Gastroesophageal sphincter (tissue), 4 donors: ENCODE results near the gene TOMM6. TPM values are rescaled to one million over a fixed set of nuclear protein-coding genes. Genes with fewer than 3 reads are reported as not detected.

Source experiments
- ATAC-seq: fragments of 150-250 bp; one replicate; pipeline ENCODE4 v1.9.1; 2016; ENCODE audit warnings: mild to moderate bottlenecking, moderate library complexity
- H3K27ac ChIP-seq, 4 donors: fragments of 200-600 bp; sonication (generic) in 3 of 4; 1 replicate in 3 of 4; 2 replicates in 1 of 4; pipeline ENCODE4 v1.5.1; 2016 to 2019
- H3K27me3 ChIP-seq: fragments of 200-600 bp; sonication (generic); one replicate; pipeline ENCODE4 v1.5.1; 2019
- H3K36me3 ChIP-seq, 2 donors: fragments of 200-600 bp; sonication (generic); one replicate each; pipeline ENCODE4 v1.5.1; 2019; ENCODE audit warnings: control low read depth in 1 of 2
- H3K4me1 ChIP-seq, 3 donors: fragments of 200-600 bp; sonication (generic); 1 replicate in 2 of 3; 2 replicates in 1 of 3; pipeline ENCODE4 v1.5.1; 2016 to 2019; ENCODE audit warnings: control low read depth in 2 of 3
- H3K4me3 ChIP-seq, 2 donors: fragments of 200-600 bp; sonication (generic); one replicate each; pipeline ENCODE4 v1.5.1; 2019; ENCODE audit warnings: mild to moderate bottlenecking in 1 of 2, moderate library complexity in 1 of 2
- H3K9me3 ChIP-seq, 3 donors: fragments of 200-600 bp; sonication (generic); one replicate each; pipeline ENCODE4 v1.5.1; 2017 to 2019; ENCODE audit warnings: control low read depth in 2 of 3
- CTCF ChIP-seq, 4 experiments: fragments of 200-600 bp in 2 of 4; fragments of 450-650 bp in 2 of 4; sonication (generic) in 1 of 4; IDR thresholded peaks; one replicate each; pipeline ENCODE4 v1.5.1; 2017 to 2019; ENCODE audit warnings: antibody characterized with exemption in 4 of 4, mild to moderate bottlenecking in 2 of 4, moderate library complexity in 2 of 4
- EP300 ChIP-seq: sonication (generic); formaldehyde crosslinking; IDR thresholded peaks from one replicate; pipeline ENCODE4 v1.6.1; 2017; ENCODE audit warnings: antibody characterized with exemption, mild to moderate bottlenecking
- POLR2A ChIP-seq, 2 donors: fragments of 450-650 bp; IDR thresholded peaks; one replicate each; pipeline ENCODE4 v1.6.1; 2017; ENCODE audit warnings: antibody characterized with exemption in 2 of 2, mild to moderate bottlenecking in 2 of 2, moderate library complexity in 1 of 2
- POLR2AphosphoS5 ChIP-seq: sonication (generic); formaldehyde crosslinking; IDR thresholded peaks from one replicate; pipeline ENCODE4 v1.6.1; 2017; ENCODE audit warnings: antibody characterized with exemption
- WGBS, 2 donors: methylation state at CpG; one replicate each; pipeline ENCODE4 v1.1.5; 2018; ENCODE audit warnings: low coverage in 1 of 2; 5-methylcytosine and 5-hydroxymethylcytosine counted together
- total RNA-seq, 4 donors: library from RNA; depleted of rRNA; stranded (reverse); fragments of >200 nt; gene quantifications; one replicate each; pipeline ENCODE4 v1.1.0, GENCODE V29; 2016

TOMM6 gene
- total RNA-seq, 4 donors from 2014 or later = 74.2 to 120 (median 91.3) TPM

GRCh38 chr6:41757271-41757670, 30.2 kb upstream of the TOMM6 start:
- H3K9me3 ChIP-seq = no peaks in the 10 kb centered on the region
- H3K36me3 ChIP-seq = no peaks in the 10 kb centered on the region
- no peaks in the 10 kb centered on the region for H3K27me3 ChIP-seq
- no peak overlapping the region for H3K27ac ChIP-seq
- no peak for ATAC-seq
- TF ChIP-seq POLR2AphosphoS5 (no peak), EP300 (no peak), CTCF (IDR thresholded peaks at IDR 0.05) (no peak), POLR2A (IDR thresholded peaks at IDR 0.05) (no peak)
- WGBS, 2 donors = 100% methylated on average over 1 of the region's 6 CpGs; no CpG with 5 or more reads in 1 of the 2 donors
- no peaks in the 10 kb centered on the region for H3K4me1 ChIP-seq
- H3K4me3 ChIP-seq = no peak overlapping the region

- Histone ChIP-seq H3K27ac (no peak overlapping the region), H3K27me3 (no peaks in the 10 kb centered on the region), H3K9me3 (no peaks in the 10 kb centered on the region), H3K36me3 (no peaks in the 10 kb centered on the region), H3K4me1 (no peaks in the 10 kb centered on the region), H3K4me3 (no peak overlapping the region)
- 58 to 65% methylated on average over 4 of the region's 8 CpGs for WGBS, 2 donors
- TF ChIP-seq POLR2AphosphoS5 = no peak
- TF ChIP-seq EP300 = no peak
- TF ChIP-seq POLR2A (IDR thresholded peaks at IDR 0.05) = no peak
- no peak for TF ChIP-seq CTCF (IDR thresholded peaks at IDR 0.05)
- ATAC-seq = no peak
These were observed 29.4 kb upstream of the TOMM6 start for GRCh38 chr6:41757931-41758640.

- no peak for TF ChIP-seq POLR2A (IDR thresholded peaks at IDR 0.05)
- no peak for TF ChIP-seq CTCF (IDR thresholded peaks at IDR 0.05)
- no peak for TF ChIP-seq EP300
- no peak for TF ChIP-seq POLR2AphosphoS5
- no peak for ATAC-seq
- 43 to 75% methylated on average over 1 to 6 of the region's 6 CpGs for WGBS, 2 donors
- Histone ChIP-seq H3K4me1 (no peaks in the 10 kb centered on the region), H3K36me3 (no peaks in the 10 kb centered on the region), H3K27me3 (no peaks in the 10 kb centered on the region), H3K4me3 (no peak overlapping the region), H3K9me3 (no peaks in the 10 kb centered on the region), H3K27ac (no peak overlapping the region)
These were observed 28.9 kb upstream of the TOMM6 start for GRCh38 chr6:41758641-41759035.

GRCh38 chr6:41759106-41759904, 28.2 kb upstream of the TOMM6 start:
- 84 to 90% methylated on average over 6 to 7 of the region's 13 CpGs for WGBS, 2 donors
- no peak for ATAC-seq
- TF ChIP-seq POLR2AphosphoS5 (no peak), POLR2A (IDR thresholded peaks at IDR 0.05) (no peak), EP300 (no peak), CTCF (IDR thresholded peaks at IDR 0.05) (no peak)
- Histone ChIP-seq H3K27me3 (no peaks in the 10 kb centered on the region), H3K9me3 (no peaks in the 10 kb centered on the region), H3K4me1 (no peaks in the 10 kb centered on the region), H3K4me3 (no peak overlapping the region), H3K36me3 (no peaks in the 10 kb centered on the region), H3K27ac (no peak overlapping the region)
